Esophagus squamous epithelium (tissue), 5 donors: ENCODE results near the gene P2RX6. TPM values are rescaled to one million over a fixed set of nuclear protein-coding genes. Genes with fewer than 3 reads are reported as not detected.

Experiments used
- DNase-seq: peaks from one replicate; lab custom pipeline; 2025; lab: John Stamatoyannopoulos, UW
- H3K27ac ChIP-seq, 4 donors: fragments of 200-600 bp; sonication (generic); one replicate each; pipeline ENCODE4 v1.5.1; 2016 to 2019; ENCODE audit warnings: mild to moderate bottlenecking in 1 of 4
- H3K27me3 ChIP-seq, 4 donors: fragments of 200-600 bp; sonication (generic); 1 replicate in 3 of 4; 2 replicates in 1 of 4; pipeline versions ENCODE4 v1.5.1 to v1.6.0; 2017 to 2021; ENCODE audit warnings: antibody characterized with exemption in 1 of 4
- H3K36me3 ChIP-seq, 3 donors: fragments of 200-600 bp; sonication (generic); one replicate each; pipeline ENCODE4 v1.5.1; 2016 to 2019
- H3K4me1 ChIP-seq, 3 donors: fragments of 200-600 bp; sonication (generic); one replicate each; pipeline ENCODE4 v1.5.1; 2017 to 2019
- H3K4me3 ChIP-seq, 4 donors: fragments of 200-600 bp; sonication (generic); 1 replicate in 3 of 4; 2 replicates in 1 of 4; pipeline ENCODE4 v1.5.1; 2016 to 2019; ENCODE audit warnings: mild to moderate bottlenecking in 2 of 4, moderate library complexity in 1 of 4
- H3K9me3 ChIP-seq, 3 donors: fragments of 200-600 bp; sonication (generic); one replicate each; pipeline ENCODE4 v1.5.1; 2016 to 2019
- CTCF ChIP-seq, 6 experiments: fragments of 450-650 bp in 4 of 6; fragments of 200-600 bp in 2 of 6; sonication (generic) in 2 of 6; IDR thresholded peaks; one replicate each; pipeline ENCODE4 v1.5.1; 2016 to 2019; ENCODE audit warnings: antibody characterized with exemption in 6 of 6, mild to moderate bottlenecking in 4 of 6, moderate library complexity in 4 of 6
- POLR2A ChIP-seq, 4 donors: fragments of 450-650 bp; IDR thresholded peaks; one replicate each; pipeline ENCODE4 v1.6.1; 2017; ENCODE audit warnings: antibody characterized with exemption in 4 of 4, mild to moderate bottlenecking in 4 of 4, moderate library complexity in 3 of 4
- WGBS, 2 donors: methylation state at CpG; one replicate each; pipeline ENCODE4 v1.1.5; 2018; 5-methylcytosine and 5-hydroxymethylcytosine counted together
- intact Hi-C: fragments of 100-400 bp; cut with DNase I; formaldehyde crosslinking; loops from one replicate; pipeline ENCODE4 v1.15.0; 2022
- total RNA-seq, 4 donors: library from RNA; depleted of rRNA; stranded (reverse); fragments of >200 nt; gene quantifications; one replicate each; pipeline ENCODE4 v1.1.0, GENCODE V29; 2016
- donor health status: DM: yes; HTN: yes; CAD: no.

The P2RX6 gene
- total RNA-seq, 4 donors from 2014 or later = 0.18 to 0.76 (median 0.50) TPM; not detected in 1

DNA sequence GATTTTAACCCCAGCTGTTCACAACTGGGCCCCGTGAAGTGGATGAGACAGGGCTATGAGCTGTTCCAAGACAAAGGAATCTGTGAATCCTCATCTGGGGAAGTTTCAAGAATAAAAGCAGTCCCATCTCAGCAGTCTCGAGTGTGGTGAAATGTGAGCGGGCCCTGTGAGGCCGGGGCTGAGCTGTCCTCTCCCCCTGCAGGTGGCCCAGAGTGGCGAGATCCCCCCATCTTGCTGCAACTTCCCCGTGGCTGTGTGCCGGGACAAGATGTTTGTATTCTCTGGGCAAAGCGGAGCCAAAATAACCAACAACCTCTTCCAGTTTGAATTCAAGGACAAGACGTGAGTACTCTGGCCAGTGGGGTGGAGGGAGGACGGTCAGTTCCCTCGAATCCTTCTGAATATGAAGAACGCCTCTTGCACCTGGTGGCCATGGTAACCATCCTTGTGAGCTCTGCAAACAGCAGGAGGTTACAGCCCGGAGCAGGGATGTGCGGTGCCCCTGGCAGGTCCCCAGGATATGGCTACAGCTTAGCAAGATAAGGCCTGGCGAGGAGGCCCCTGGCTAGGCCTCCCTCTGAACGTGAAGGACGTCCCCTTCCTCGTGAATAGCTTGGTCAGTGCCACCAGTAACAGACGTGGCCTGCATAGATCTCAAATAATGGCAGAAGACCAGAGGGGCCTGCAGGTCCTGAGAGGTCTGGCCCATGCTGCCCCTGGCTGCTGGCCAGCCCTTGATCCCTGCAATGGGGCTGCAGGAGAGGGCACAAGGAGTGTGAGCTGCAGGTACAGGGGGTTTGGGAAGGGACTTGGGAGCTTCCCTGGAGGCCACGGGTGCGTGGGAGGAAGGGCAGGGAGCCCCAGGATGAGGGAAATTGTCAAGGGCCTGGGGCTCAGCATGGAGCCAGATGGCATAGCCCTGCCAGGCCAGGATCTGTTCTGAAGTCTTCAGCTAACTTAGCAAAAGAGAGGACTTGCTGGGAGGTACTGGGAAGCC is 24.5 kb upstream of the P2RX6 start:
- intact Hi-C loops = no loop called here
- no peak for DNase-seq
- Histone ChIP-seq H3K4me1 (no peaks in the 10 kb centered on the region), H3K27ac (no peak overlapping the region), H3K4me3 (no peak overlapping the region), H3K36me3 (peaks cover 14 to 96% (median 27%) of the 10 kb centered on the region in 3 donors), H3K9me3 (no peaks in the 10 kb centered on the region), H3K27me3 (no peaks in the 10 kb centered on the region)
- no peak for TF ChIP-seq POLR2A (IDR thresholded peaks at IDR 0.05)
- no peak for TF ChIP-seq CTCF (IDR thresholded peaks at IDR 0.05)
- 87 to 89% methylated on average over 14 to 16 of the region's 21 CpGs for WGBS, 2 donors

DNA sequence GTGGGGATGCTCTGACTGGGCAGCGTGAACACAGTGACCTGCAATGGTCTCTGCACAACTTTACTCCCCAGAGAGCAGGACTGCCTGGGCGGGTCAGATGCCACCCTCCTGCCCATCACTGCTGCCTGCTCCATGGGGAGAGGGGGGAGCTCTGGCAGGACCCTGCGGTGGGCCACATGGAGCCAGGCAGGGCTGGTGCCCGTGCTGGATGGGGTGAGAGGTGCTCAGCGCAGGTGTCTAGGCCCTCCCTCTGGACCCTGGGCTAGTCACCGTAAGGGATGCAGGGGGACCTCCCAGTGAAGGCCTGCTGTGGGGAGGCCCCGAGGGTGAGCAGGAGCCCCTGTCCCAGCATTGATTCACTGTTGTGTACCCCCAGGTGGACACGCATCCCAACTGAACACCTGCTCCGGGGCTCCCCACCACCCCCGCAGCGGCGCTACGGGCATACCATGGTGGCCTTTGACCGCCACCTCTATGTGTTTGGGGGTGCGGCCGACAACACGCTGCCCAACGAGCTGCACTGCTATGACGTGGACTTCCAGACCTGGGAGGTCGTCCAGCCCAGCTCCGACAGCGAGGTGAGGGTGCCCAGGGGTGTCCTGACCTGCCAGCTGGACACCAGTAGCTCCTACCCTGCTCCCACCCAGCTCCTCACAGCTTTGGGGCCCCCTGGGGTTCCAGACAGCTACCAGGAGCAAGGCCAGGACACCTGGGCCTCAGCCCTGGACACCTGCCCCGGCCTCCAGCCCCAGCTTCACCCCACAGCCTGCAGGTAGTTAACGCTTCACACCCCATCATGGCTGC is 23.5 kb upstream of the P2RX6 start:
- TF ChIP-seq CTCF (IDR thresholded peaks at IDR 0.05) (no peak), POLR2A (IDR thresholded peaks at IDR 0.05) (no peak)
- Histone ChIP-seq H3K27me3 (no peaks in the 10 kb centered on the region), H3K27ac (no peak overlapping the region), H3K4me1 (no peaks in the 10 kb centered on the region), H3K36me3 (peaks cover 23 to 99% (median 29%) of the 10 kb centered on the region in 3 donors), H3K9me3 (no peaks in the 10 kb centered on the region), H3K4me3 (no peak overlapping the region)
- DNase-seq = no peak
- intact Hi-C loops = no loop called here
- 60 to 96% methylated on average over 1 to 6 of the region's 24 CpGs for WGBS, 2 donors

GRCh38 chr22:20992056-20992442 is 22.9 kb upstream of the P2RX6 start:
- intact Hi-C loops = no loop called here
- Histone ChIP-seq H3K4me1 (no peaks in the 10 kb centered on the region), H3K9me3 (no peaks in the 10 kb centered on the region), H3K36me3 (peaks cover 23 to 99% (median 33%) of the 10 kb centered on the region in 3 donors), H3K27ac (no peak overlapping the region), H3K4me3 (no peak overlapping the region), H3K27me3 (no peaks in the 10 kb centered on the region)
- 71 to 92% methylated on average over 2 to 6 of the region's 7 CpGs for WGBS, 2 donors
- no peak for DNase-seq
- TF ChIP-seq CTCF (IDR thresholded peaks at IDR 0.05) (no peak), POLR2A (IDR thresholded peaks at IDR 0.05) (no peak)

DNA sequence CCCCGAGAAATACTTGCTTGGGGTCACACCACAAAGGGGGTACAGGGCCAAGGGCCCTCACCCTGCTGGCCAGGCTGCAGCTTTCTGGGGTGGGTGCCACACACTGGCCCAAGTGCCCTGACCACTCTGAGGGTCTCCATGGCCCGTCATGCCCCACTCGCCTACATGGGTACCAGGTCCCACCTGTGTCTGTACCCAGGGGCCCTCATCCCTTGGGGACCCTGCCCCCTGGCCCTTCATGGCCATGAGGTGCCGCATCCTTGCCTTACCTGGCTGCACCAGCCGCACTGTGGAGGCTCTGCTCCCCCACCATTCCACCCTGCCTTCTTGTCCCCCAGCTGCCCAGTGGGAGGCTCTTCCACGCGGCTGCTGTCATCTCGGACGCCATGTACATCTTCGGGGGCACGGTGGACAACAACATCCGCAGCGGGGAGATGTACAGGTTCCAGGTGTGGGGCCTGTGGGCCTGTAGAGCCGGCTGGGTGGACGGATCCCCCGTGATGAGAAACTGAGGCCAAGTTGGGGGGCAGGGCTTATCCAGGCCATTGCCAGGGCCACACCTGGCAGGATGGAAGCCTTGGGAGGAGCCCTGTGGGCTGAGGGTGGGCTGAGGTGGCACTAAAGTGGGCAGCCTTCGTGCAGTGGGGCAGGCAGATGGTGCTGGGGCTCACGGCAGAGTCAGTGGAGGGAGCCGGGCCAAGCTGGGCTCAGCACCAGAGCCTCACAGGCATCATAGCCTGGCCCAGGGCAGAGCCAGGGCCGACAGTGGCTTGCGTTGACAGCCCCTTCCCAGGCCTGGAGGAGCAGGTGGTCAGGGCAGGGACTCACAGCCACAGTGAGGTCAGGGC is 22.3 kb upstream of the P2RX6 start:
- Histone ChIP-seq H3K4me3 (no peak overlapping the region), H3K27ac (no peak overlapping the region), H3K27me3 (no peaks in the 10 kb centered on the region), H3K36me3 (peaks cover 21 to 99% (median 32%) of the 10 kb centered on the region in 3 donors), H3K4me1 (no peaks in the 10 kb centered on the region), H3K9me3 (no peaks in the 10 kb centered on the region)
- 50 to 80% methylated on average over 2 to 5 of the region's 21 CpGs for WGBS, 2 donors
- DNase-seq = no peak
- TF ChIP-seq POLR2A (IDR thresholded peaks at IDR 0.05) = no peak
- TF ChIP-seq CTCF (IDR thresholded peaks at IDR 0.05) = no peak
- intact Hi-C loops = no loop called here
